Measurements from ENCODE around the gene GRK2.

DNA sequence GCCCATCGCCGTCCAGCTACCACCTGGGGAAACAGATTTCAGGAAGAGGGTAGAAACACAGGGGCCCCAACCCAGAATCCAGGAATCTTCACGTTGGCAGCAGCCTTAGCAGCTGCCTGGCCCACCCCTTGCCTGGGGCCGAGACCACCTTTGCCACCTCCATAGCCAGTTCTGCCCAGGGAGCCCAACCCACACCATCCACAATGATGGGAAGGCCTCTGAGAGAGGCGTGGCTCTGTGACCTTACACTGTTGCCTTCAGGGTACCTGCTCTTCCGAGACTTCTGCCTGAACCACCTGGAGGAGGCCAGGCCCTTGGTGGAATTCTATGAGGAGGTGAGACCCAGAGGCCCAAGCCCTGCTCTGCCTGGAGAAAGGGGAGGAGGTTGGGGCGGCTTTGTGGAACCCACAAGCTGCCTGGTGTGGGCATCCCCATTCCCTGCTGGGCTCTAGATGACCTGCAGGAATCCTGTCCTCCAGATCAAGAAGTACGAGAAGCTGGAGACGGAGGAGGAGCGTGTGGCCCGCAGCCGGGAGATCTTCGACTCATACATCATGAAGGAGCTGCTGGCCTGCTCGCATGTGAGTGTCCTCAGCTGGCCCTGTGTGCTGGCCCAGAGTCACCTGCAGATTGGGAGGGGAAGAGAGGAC lies 12.8 kb downstream of the GRK2 start:
- TF ChIP-seq TAF1 (IDR thresholded peaks at IDR 0.05; ENCODE audit: low read depth) = no peak
- TF ChIP-seq, protein P1, sequence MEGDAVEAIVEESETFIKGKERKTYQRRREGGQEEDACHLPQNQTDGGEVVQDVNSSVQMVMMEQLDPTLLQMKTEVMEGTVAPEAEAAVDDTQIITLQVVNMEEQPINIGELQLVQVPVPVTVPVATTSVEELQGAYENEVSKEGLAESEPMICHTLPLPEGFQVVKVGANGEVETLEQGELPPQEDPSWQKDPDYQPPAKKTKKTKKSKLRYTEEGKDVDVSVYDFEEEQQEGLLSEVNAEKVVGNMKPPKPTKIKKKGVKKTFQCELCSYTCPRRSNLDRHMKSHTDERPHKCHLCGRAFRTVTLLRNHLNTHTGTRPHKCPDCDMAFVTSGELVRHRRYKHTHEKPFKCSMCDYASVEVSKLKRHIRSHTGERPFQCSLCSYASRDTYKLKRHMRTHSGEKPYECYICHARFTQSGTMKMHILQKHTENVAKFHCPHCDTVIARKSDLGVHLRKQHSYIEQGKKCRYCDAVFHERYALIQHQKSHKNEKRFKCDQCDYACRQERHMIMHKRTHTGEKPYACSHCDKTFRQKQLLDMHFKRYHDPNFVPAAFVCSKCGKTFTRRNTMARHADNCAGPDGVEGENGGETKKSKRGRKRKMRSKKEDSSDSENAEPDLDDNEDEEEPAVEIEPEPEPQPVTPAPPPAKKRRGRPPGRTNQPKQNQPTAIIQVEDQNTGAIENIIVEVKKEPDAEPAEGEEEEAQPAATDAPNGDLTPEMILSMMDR (IDR thresholded peaks at IDR 0.05; ENCODE audit: poor library complexity, severe bottlenecking) = no peak
- no peak for TF ChIP-seq POLR2AphosphoS5 (IDR thresholded peaks at IDR 0.05)
- TF ChIP-seq MXI1 (conservative IDR thresholded peaks at IDR 0.05; ENCODE audit: poor library complexity, severe bottlenecking) = no peak
- TF ChIP-seq RAD21 (conservative IDR thresholded peaks at IDR 0.05) = no peak
- no peak for TF ChIP-seq EZH2 (IDR thresholded peaks at IDR 0.05; ENCODE audit: borderline replicate concordance, insufficient read depth, low read length, poor library complexity, severe bottlenecking)
- TF ChIP-seq EP300 (conservative IDR thresholded peaks at IDR 0.05; ENCODE audit: poor library complexity, severe bottlenecking) = no peak

Data from neural cell (in vitro differentiated cells).